GM19240 (cell line): ENCODE results near the gene TMEM53.

Source experiments
- DNase-seq: peaks from one replicate; pipeline ENCODE4 v3.0.0; 2011; ENCODE audit warnings: low spot score; ENCODE audit not compliant: insufficient read length

Gene TMEM53

GRCh38 chr1:44604157-44604955 is 69.9 kb downstream of the TMEM53 start:
- no peak for DNase-seq

- DNase-seq, result no peak
Observed at GRCh38 chr1:44603718-44604117, 70.6 kb downstream of the TMEM53 start.
